KBM-7 (cell line): ENCODE results near the gene EOGT.
A peak's percentile ranks its signal among the peaks of the same experiment; 100 is the strongest.

Experiments
- DNase-seq: peaks from one replicate; pipeline ENCODE4 v3.0.0-alpha.2; 2015
- in situ Hi-C: fragments of 300-500 bp; cut with MboI; formaldehyde crosslinking; loops from 2 replicates; pipeline ENCODE4 v1.14.3; 2020; ENCODE audit warnings: low sequenced_read_pairs, low pct_unique_long_range_greater_than_20kb, mixed read lengths

Gene EOGT

DNA sequence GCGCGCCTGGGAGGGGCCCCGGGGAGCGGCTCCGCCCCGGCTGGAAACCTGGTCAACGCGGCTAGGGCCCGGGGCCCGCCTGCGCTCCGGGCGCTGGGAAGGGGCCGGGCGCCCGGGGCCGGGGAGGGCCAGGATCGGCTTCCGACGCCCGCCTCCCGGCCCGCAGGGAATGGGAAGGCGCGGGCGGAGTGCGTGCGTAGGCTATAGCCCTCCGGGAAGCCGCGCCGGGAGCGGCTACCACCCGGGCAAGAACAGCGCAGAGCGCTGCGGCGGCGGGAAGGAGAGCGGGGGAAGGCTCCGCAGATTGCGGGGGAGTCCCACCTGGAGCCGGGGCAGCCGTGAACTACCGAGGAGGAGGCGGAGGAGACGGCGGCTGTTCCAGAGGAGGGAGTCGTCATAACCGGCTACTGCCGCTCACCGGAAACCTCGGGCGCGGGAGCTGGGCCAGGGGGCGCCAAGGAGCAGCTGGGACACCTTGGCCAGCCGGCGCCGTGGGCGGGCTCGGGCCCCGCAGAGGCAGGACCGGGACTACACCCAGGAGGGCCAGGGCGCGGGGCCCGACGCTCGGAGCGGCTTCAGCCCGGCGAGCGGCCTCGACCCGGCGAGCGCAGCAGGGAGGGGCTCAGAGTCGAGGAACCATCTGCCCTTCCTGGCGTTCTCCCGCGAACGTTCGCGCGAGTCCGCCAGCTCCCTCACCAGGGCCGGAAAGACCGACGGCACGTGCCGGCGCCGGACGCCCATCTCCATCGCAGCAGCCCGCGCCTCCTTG is at the start of gene EOGT:
Gene EOGT, minus strand, starts transcription at position 432 of the 769 bp plus-strand sequence. CDS start 3,838 bp downstream, outside the sequence.
- in situ Hi-C loops = no loop called here

DNA sequence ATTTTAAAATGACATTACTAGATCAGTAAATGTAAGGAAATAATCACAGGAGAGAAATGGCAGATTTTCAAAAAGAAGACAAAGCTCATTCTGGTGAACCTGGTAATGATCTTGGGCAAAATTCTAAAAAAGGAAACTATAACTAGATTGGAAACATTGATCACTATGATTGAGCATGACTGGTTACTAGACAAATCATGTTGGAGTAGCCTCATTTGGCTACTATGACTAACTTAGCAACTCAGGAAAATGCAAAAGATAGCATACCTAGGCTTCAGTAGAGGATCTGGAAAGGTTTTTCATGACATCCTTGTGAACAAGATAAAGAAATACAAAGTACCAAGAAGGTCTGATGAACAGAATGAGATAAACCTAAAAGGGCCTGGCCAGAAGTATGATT is 46.2 kb upstream of the EOGT start:
- no peak for DNase-seq
- in situ Hi-C loops = no loop called here

More for the DNA sequence above, at the start of gene EOGT:
- peak; percentile 89 for DNase-seq

DNA sequence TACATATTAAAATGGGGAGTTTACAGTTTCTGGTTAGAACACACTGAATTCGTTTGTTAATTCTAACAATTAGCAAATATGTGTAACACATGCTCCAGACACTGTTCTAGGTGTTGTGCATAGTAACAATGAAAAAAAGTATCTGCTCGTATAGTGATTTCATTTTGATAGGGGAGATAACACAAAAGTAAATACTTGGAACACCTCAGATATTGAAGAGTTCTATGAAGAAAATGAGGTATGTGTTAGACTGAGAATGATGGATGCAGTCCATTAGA is 45.4 kb upstream of the EOGT start:
- DNase-seq = no peak
- in situ Hi-C loops = no loop called here

DNA sequence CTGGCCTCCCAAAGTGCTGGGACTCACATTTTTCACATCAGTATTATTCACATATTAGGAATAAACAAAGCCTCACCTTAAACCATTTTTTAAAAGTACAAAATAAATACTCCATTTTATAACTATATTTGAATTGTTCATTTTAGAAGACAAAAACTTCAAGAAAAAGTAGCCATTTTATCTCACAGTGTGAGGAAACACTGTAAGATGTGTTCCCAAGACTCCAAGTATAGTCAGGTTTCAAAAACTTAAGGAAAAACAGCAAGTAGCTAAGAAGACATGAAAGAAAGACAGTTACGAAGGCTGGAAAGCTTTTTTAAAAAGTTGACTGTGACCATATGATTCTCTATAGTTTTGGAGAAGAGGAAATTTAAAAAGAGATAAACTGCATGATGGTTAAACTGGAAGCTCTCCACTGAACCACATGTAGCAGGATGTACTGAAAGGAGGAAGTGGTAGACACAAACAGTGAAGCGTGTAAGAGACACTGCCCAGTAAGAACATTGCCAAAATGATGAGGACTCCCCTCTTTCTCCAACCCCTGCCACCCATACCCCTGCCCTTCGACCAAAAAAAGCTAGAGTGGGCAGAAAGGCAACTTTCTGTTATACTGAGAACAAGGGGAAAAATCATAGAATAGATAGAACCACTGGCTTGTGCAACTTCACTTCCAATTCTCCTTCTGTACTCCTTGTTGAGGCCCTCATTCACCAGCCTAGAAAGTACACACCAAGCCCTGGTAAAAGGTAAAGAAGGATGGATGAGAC is 44.9 kb upstream of the EOGT start:
- DNase-seq = peak; percentile 74
- in situ Hi-C loops = no loop called here

DNA sequence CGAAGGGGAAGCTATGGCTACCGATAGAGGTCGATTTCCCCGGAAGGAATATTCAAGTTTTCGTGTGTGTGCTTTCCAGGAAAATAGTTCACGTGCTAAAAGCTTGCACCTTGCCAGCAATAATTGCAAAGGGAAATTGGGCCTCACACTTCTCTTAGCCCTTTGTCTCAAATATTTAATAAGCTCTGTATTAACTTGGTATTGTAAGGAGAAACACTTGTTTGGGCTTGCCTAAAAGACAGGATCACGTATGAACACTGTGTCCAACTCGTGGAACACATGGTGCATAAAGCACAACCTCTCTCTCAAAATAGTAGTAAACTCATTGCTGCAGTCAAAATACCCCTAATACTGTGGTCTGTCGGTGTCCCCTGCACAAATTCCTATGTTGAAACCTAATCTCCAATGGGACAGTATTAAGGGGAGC is 39.0 kb upstream of the EOGT start:
- in situ Hi-C loops = no loop called here
- DNase-seq = no peak

DNA sequence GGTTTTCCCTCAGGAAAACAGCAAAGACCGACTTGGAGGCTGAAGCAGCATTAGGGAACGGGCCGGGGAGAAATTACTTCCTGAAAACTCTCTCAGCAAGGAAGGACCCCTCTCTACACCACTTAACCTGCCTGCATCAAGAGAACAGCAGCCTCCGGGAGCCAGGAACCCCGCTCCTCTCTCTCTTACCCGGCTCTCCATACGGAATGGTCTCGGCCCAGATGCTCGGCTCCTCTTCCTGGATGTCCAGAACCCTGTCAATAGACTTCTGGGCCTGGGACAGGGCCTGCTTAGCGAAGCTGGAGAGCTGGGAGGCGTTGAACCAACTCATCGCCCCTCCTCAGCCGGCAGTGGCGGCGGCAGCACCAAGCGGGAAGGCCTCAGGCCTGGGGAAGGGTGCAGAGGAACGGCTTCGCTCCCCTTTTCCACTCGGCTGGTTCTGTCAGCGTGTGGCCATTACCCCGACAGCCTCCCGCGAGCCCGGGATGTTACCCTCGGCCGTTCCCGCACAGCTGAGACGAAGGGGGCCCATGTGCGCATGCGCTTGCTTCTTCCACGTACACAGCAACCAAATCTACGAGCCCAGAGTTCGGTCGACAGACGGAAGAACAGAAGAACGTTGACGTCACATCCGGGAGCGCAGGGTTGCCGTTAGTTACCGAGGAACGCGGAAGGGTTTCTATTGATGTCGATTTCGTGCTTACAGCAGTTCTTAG is 38.4 kb upstream of the EOGT start, which contains the start of gene TMF1:
Gene TMF1, minus strand, starts transcription at position 578 of the 716 bp plus-strand sequence. Its CDS starts 247 bp downstream, at position 331.
- peak; percentile 99 for DNase-seq

DNA sequence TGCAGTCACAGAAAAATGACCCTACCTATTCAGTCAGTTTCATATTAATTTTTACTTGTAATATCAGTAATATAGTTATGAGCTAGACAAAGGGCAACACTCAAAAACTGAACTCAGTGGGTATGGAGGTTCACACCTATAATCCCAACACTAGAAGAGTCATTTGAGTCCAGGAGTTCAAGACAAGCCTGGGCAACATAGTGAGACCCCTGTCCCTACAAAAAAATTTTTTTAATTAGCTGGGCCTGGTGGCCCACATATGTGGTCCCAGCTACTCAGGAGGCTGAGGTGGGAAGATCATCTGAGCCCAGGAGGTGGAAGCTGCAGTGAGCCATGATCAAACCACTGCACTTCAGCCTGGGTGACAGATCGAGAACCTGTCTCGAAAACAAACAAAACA is 35.5 kb upstream of the EOGT start:
- in situ Hi-C loops = no loop called here
- no peak for DNase-seq

More for the DNA sequence above, 38.4 kb upstream of the EOGT start, which contains the start of gene TMF1:
- in situ Hi-C loops = no loop called here

DNA sequence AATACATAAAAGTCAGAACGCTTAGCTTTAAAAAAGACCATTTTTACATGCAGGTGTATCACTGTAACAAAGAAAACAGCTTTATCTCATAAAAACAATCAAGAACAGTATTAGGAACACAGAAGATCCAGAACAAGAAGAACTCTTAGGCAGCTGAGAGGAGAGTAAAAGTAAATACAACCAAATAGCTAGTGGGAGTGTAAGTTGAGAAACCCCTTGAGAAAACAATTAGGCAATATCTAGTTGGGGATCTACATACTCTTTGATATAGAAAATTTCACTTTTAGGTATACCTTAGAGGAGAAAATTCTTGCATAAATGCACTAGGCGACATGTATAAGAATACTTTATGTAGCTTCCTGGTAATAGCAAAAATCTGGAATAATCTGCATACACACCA is 31.1 kb upstream of the EOGT start:
- DNase-seq = no peak
- in situ Hi-C loops = no loop called here

DNA sequence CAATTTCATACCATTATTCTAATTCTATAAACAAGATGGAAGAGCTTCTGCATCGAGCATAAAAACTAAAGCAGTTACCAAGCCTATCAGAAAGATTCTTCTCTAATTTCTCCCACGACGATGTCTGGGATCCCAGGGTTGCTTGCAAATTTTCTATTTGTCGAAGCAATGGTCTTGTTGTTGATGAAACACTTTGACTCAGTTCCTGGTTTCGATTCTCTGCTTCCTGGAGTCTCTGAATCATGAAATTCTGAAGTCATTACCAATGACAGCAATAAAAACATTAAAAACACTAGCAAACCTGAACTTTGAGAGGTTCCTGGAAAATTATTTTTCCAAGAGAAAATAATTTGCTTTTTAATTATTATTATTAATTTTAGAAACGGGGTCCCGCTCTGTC is 20.0 kb upstream of the EOGT start:
- DNase-seq = no peak
- in situ Hi-C loops = no loop called here

DNA sequence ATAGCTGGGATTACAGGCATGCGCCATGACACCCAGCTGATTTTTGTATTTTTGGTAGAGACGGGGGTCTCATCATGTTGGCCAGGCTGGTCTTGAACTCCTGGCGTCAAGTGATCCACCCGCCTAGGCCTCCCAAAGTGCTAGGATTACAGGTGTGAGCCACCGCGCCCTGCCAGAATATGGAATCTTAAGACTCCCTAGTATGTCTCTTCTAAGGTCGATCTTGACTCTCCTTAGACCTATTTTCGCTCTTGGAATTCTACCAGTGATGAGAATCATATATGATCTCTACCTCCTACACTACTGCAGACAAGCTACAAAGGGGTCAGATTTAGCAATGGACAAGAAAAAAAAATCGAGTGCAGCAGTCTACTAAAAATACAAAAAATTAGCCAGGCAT is 19.3 kb upstream of the EOGT start:
- in situ Hi-C loops = no loop called here
- DNase-seq = no peak

DNA sequence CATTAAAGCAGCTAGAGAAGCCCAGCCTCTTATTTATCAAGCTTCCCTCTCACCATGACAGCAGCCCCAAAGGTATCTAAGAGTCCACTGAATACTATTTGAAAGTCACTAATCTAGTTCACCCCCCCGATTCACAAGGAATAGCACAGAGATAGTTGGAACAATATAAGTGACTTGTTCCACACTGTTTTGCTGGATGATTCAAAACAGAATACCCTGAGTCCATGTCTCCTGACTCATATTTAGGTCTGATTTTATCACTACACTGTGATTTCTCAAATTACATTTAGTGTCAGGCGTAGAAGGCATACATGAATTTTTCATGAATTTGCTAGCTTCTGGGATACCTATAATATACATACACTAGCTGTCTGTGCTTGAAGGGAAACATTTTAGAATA is 18.7 kb upstream of the EOGT start:
- DNase-seq = no peak
- in situ Hi-C loops = no loop called here

DNA sequence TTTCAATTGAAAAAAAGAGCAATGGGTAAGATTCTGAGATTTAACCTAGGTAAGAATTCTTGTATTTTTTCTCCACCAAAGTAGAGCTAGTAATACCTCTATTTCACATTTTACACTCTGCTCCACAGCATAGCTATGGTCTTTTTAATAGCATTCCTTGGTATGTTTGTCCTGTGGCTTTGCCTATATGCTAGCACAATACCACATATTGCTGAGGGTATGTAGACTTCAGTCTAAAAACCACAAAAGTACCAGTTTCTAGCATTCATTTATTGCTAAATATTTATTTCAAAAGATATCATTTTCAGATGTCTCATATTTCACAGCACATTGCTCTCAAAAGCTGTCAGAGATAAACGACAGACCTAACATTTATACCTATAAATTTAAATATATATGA is 18.2 kb upstream of the EOGT start:
- in situ Hi-C loops = no loop called here
- DNase-seq = no peak

DNA sequence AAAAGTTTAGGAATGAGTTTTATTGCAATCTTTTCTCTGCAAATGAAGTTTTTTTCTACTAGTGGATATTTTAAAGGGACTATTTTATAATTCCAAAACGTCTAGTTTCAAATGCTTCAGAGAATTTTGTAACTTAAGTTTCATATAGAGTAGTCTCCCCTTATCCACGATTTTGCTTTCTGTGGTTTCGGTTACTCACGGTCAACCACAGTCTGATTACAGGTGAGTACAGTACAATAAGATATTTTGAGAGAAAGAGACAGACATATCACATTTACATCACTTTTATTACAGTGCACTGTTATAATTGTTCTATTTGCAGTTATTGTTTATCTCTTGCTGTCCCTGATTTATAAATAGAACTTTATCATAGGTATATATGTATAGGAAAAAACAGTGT is 7.4 kb upstream of the EOGT start:
- in situ Hi-C loops = no loop called here
- DNase-seq = no peak

DNA sequence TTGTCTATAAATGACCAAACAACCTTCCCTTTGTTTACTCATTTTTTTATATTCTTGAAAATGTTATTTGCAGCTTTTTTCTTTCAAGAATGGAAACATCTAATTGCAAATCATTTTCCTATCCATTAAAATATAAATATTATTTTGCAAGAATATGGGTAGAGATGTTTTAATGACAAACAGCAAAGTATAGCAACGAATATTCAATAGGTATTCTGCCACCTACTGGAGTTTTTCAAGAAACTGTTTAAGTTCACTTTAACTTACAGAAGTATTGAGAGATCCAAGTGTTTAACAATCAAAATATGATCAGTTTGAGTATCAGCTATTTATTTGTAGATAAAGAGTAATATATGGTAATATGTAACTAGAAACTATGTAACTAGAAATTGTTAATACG is 6.9 kb upstream of the EOGT start:
- no peak for DNase-seq
- in situ Hi-C loops = no loop called here

DNA sequence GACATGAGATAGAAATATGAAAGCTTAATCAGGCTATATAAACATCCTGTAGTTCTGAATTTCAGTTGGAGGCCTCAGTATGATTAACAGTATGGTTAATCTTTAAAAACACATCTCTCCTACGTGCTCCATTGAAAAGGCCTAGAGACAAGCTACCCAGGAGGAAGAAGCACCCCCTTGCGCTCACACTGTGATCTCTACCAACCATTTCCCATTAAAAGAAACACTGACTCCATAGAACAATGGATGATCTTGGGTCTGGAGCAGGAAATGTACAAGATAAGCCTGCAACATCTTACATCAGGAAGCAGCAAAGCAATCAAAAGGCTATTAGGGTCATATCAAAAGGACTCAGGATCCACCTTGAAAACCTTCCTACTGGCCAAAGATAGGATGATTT is 3.4 kb upstream of the EOGT start:
- in situ Hi-C loops = no loop called here
- no peak for DNase-seq

DNA sequence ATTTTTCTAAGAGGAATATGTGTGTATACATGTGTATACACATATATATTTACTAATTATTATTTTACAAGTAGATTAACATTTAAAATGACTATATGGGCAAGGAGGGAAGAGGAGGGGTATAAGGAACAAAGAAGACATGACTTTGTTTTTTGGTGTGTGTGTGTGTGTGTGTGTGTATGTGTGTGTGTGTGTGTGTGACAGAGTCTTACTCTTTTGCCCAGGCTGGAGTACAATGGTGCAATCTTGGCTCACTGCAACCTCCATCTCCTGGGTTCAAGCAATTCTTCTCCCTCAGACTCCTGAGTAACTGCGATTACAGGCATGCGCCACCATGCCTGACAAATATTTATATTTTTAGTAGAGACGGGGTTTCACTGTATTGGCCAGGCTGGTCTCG is 2.6 kb upstream of the EOGT start:
- in situ Hi-C loops = no loop called here
- no peak for DNase-seq

DNA sequence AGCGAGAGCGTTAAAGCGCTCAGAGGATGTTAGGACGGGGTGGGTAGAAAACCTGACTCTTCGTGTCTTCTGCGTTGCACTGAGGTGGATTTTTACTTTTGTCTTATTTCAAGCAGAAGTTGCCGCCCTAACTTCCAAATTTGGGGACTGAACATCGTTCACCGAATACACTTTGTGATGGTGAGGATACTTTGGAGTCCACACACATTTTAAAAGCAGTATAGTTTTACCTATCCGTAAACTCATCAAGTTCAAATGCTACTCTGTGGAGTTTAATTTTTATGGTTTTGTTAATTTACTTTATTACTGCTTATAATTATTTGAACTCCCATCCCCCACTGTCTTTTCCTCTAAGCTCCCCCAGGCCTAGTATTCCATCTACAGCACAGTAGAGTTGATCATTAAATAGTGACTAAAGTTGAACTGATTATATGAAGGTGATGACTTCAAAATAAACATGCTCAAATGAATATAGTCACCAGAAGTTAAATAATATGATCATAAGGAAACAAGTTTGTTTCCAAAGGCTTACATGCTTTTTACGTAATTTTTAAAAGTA is 617 bp upstream of the EOGT start:
- no peak for DNase-seq
- in situ Hi-C loops = no loop called here

DNA sequence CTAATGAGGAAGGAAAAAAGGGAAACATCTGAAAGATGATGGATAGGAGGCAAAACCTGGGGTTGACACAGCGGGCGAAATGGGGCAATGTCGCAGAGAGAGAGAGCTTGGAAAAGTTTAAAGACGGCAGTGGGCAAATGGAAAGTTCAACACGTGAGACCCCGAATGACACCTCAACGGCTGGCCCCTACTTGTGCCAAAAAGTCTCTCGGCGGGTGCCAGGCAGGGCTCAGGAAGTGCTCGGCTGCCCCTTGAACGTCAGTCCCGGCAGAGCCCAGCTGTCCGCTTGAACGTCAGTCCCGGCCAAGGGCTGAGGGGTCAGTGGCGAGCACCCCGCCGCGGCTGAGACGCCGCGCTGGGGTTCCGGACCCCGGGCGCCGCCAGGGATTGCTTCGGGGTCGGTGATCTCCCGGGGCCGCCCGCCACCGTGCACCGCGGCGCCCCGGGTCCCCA is 658 bp downstream of the EOGT start:
- peak; percentile 58 for DNase-seq
- in situ Hi-C loops = no loop called here

DNA sequence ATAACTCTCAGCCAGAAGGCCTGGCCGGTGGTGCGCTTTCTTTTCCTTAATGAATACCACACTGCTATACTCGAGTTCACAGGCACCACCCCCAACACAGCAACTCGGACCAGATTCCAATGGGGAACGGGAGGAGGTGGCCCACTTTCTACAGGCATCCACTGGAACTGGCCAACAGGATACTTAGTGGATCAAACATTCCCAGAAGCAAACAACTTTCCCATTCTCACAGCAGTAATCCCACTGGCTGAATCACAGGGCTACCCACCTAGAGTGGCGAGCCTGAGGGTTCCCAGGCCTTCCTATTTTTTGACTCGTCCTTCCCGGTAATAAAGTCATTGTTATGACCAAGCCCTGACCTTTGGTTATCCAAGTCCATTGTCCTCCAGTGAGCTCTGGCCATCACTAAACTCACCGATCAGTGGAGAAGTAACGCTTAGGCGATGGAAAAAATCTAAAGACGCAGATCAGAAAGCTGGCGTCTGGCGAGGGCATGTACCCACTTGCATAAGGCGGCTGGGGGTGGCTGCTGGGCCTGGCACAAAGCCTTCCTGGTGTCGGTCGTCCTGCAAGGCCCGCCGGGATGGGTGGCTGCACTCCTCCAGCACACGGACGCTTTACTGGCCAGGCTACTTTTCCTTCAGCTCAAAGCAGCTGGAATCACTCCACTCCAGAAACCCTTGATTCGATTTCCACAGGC is 1.2 kb downstream of the EOGT start:
- in situ Hi-C loops = no loop called here
- no peak for DNase-seq
